Measurements from ENCODE around the gene NECTIN1.

- TF ChIP-seq PATZ1 (CRISPR knock-in tag; IDR thresholded peaks at IDR 0.05; ENCODE audit: borderline replicate concordance) (no peak), CSDC2 (CRISPR knock-in tag; IDR thresholded peaks at IDR 0.05) (no peak), ZFP3 (CRISPR knock-in tag; IDR thresholded peaks at IDR 0.05) (no peak), SNAI2 (CRISPR knock-in tag; IDR thresholded peaks at IDR 0.05) (no peak), GLIS3 (CRISPR knock-in tag; IDR thresholded peaks at IDR 0.05) (no peak), CREB5 (CRISPR knock-in tag; IDR thresholded peaks at IDR 0.05; ENCODE audit: low read depth) (no peak), BACH2 (CRISPR knock-in tag; IDR thresholded peaks at IDR 0.05; ENCODE audit: borderline replicate concordance) (no peak), CSRNP3 (CRISPR knock-in tag; IDR thresholded peaks at IDR 0.05) (no peak), PPARA (CRISPR knock-in tag; IDR thresholded peaks at IDR 0.05; ENCODE audit: borderline replicate concordance) (no peak), ZNF565 (CRISPR knock-in tag; conservative IDR thresholded peaks at IDR 0.05; ENCODE audit: low read depth) (no peak), ZNF70 (CRISPR knock-in tag; IDR thresholded peaks at IDR 0.05) (no peak)
Measured at GRCh38 chr11:119683783-119684182, 45.2 kb downstream of the NECTIN1 start.

Data from SK-N-SH treated with all-trans-retinoic acid at 6 μM for 48 hours (cell line).